NCI-H510A (cell line): ENCODE results near the gene CLPTM1L.
"Not testable (repeated sequence)": the region's sequence is repeated elsewhere in the genome, so short reads cannot be mapped to it uniquely, and the experiment has no call there.

Source experiments
- DNase-seq: peaks from one replicate; lab custom pipeline; 2025; lab: John Stamatoyannopoulos, UW

Gene CLPTM1L

GRCh38 chr5:1289559-1289958, 55.3 kb downstream of the CLPTM1L start:
- DNase-seq: not testable (repeated sequence)

- no peak for DNase-seq
These were observed 56.2 kb downstream of the CLPTM1L start for GRCh38 chr5:1288439-1289335.

- DNase-seq: no peak
These were observed 59.0 kb downstream of the CLPTM1L start for GRCh38 chr5:1285883-1286291.

- no peak for DNase-seq
These were observed 59.8 kb downstream of the CLPTM1L start for GRCh38 chr5:1285141-1285540.

GRCh38 chr5:1284336-1284970, 60.4 kb downstream of the CLPTM1L start:
- not testable (repeated sequence) for DNase-seq

- DNase-seq: not testable (repeated sequence)
These were observed 61.2 kb downstream of the CLPTM1L start for GRCh38 chr5:1283729-1284041.

GRCh38 chr5:1282993-1283728, 61.7 kb downstream of the CLPTM1L start:
- not testable (repeated sequence) for DNase-seq

- DNase-seq: no peak
These were observed 62.5 kb downstream of the CLPTM1L start for GRCh38 chr5:1282131-1282992.

- no peak for DNase-seq
These were observed 63.6 kb downstream of the CLPTM1L start for GRCh38 chr5:1281038-1281882.

GRCh38 chr5:1280177-1281037, 64.5 kb downstream of the CLPTM1L start:
- DNase-seq: no peak

GRCh38 chr5:1279443-1280151, 65.3 kb downstream of the CLPTM1L start:
- DNase-seq: no peak

GRCh38 chr5:1278656-1279442, 66.0 kb downstream of the CLPTM1L start:
- no peak for DNase-seq

GRCh38 chr5:1278216-1278615, 66.7 kb downstream of the CLPTM1L start:
- DNase-seq: no peak

- DNase-seq: no peak
These were observed 67.1 kb downstream of the CLPTM1L start for GRCh38 chr5:1277781-1278180.

GRCh38 chr5:1277331-1277730, 67.6 kb downstream of the CLPTM1L start:
- DNase-seq: no peak

- no peak for DNase-seq
These were observed 68.0 kb downstream of the CLPTM1L start for GRCh38 chr5:1276930-1277329.

GRCh38 chr5:1275397-1276391, 69.2 kb downstream of the CLPTM1L start:
- DNase-seq: not testable (repeated sequence)
